Measurements from ENCODE around the gene GPR17. TPM values are rescaled to one million over a fixed set of nuclear protein-coding genes. Genes with fewer than 3 reads are reported as not detected.

The GPR17 gene
- total RNA-seq, 2 donors from 2014 or later: 0.24 TPM; not detected in 1

GRCh38 chr2:127641846-127642507, 4.0 kb upstream of the GPR17 start:
- H3K36me3 Mint-ChIP-seq (ENCODE audit: low read depth): no peaks in the 10 kb centered on the region
- TF ChIP-seq CTCF (conservative IDR thresholded peaks at IDR 0.05): no peak
- Histone ChIP-seq H3K9ac (ENCODE audit: extremely low read depth, low read length, poor library complexity, severe bottlenecking) (no peak overlapping the region), H3K36me3 (ENCODE audit: control insufficient read depth, insufficient read depth, low read length) (no peaks in the 10 kb centered on the region), H3K27ac (ENCODE audit: low read depth, low read length) (no peak overlapping the region), H3K9me3 (ENCODE audit: control insufficient read depth, low read length) (no peaks in the 10 kb centered on the region), H3K4me3 (ENCODE audit: low read length) (no peak overlapping the region), H3K4me1 (ENCODE audit: control insufficient read depth, insufficient read depth, low read length) (peaks cover 7% of the 10 kb centered on the region), H3K27me3 (ENCODE audit: control insufficient read depth, insufficient read depth, low read length, poor library complexity, severe bottlenecking) (no peaks in the 10 kb centered on the region)
- no peak overlapping the region for H3K4me3 Mint-ChIP-seq
- 92 to 97% methylated on average over 20 to 25 of the region's 25 CpGs for WGBS, 2 experiments (ENCODE audit: insufficient coverage in 1 of 2, insufficient read length in 1 of 2)
- H3K27ac Mint-ChIP-seq: no peak overlapping the region
- no peaks in the 10 kb centered on the region for H3K27me3 Mint-ChIP-seq (ENCODE audit: insufficient read depth)
- H3K9me3 Mint-ChIP-seq: no peaks in the 10 kb centered on the region
- H3K4me1 Mint-ChIP-seq: peaks cover 5% of the 10 kb centered on the region
- DNase-seq: no peak

GRCh38 chr2:127642706-127643438, 3.1 kb upstream of the GPR17 start:
- peaks cover 6% of the 10 kb centered on the region for H3K4me1 ChIP-seq (ENCODE audit: control insufficient read depth, insufficient read depth, low read length)
- no peaks in the 10 kb centered on the region for H3K27me3 ChIP-seq (ENCODE audit: control insufficient read depth, insufficient read depth, low read length, poor library complexity, severe bottlenecking)
- Mint-ChIP-seq H3K4me1 (peaks cover 4% of the 10 kb centered on the region), H3K9me3 (no peaks in the 10 kb centered on the region), H3K4me3 (no peak overlapping the region), H3K27me3 (ENCODE audit: insufficient read depth) (no peaks in the 10 kb centered on the region), H3K27ac (no peak overlapping the region), H3K36me3 (ENCODE audit: low read depth) (no peaks in the 10 kb centered on the region)
- no peak overlapping the region for H3K4me3 ChIP-seq (ENCODE audit: low read length)
- H3K27ac ChIP-seq (ENCODE audit: low read depth, low read length): peak overlapping the region; percentile 60
- no peak for DNase-seq
- no peaks in the 10 kb centered on the region for H3K36me3 ChIP-seq (ENCODE audit: control insufficient read depth, insufficient read depth, low read length)
- WGBS, 2 experiments (ENCODE audit: insufficient coverage in 1 of 2, insufficient read length in 1 of 2): 86 to 92% methylated on average over 7 to 17 of the region's 17 CpGs
- TF ChIP-seq CTCF (conservative IDR thresholded peaks at IDR 0.05): no peak
- H3K9me3 ChIP-seq (ENCODE audit: control insufficient read depth, low read length): no peaks in the 10 kb centered on the region
- H3K9ac ChIP-seq (ENCODE audit: extremely low read depth, low read length, poor library complexity, severe bottlenecking): no peak overlapping the region

GRCh38 chr2:127643439-127644065, 2.4 kb upstream of the GPR17 start:
- H3K27ac ChIP-seq (ENCODE audit: low read depth, low read length): peak overlapping the region; percentile 60
- no peaks in the 10 kb centered on the region for H3K9me3 ChIP-seq (ENCODE audit: control insufficient read depth, low read length)
- no peak overlapping the region for H3K4me3 ChIP-seq (ENCODE audit: low read length)
- no peak for TF ChIP-seq CTCF (conservative IDR thresholded peaks at IDR 0.05)
- H3K36me3 Mint-ChIP-seq (ENCODE audit: low read depth): no peaks in the 10 kb centered on the region
- peak overlapping the region; percentile 61 for H3K27ac Mint-ChIP-seq
- H3K27me3 ChIP-seq (ENCODE audit: control insufficient read depth, insufficient read depth, low read length, poor library complexity, severe bottlenecking): no peaks in the 10 kb centered on the region
- DNase-seq: no peak
- H3K4me1 ChIP-seq (ENCODE audit: control insufficient read depth, insufficient read depth, low read length): no peaks in the 10 kb centered on the region
- H3K9ac ChIP-seq (ENCODE audit: extremely low read depth, low read length, poor library complexity, severe bottlenecking): no peak overlapping the region
- no peaks in the 10 kb centered on the region for H3K36me3 ChIP-seq (ENCODE audit: control insufficient read depth, insufficient read depth, low read length)
- 88 to 92% methylated on average over 8 to 15 of the region's 15 CpGs for WGBS, 2 experiments (ENCODE audit: insufficient coverage in 1 of 2, insufficient read length in 1 of 2)
- no peaks in the 10 kb centered on the region for H3K9me3 Mint-ChIP-seq
- no peaks in the 10 kb centered on the region for H3K4me1 Mint-ChIP-seq
- no peak overlapping the region for H3K4me3 Mint-ChIP-seq
- H3K27me3 Mint-ChIP-seq (ENCODE audit: insufficient read depth): no peaks in the 10 kb centered on the region

Measured in endodermal cell (in vitro differentiated cells).